Hepatocyte (in vitro differentiated cells): ENCODE measurements around the gene ZEB2. TPM values are rescaled to one million over a fixed set of nuclear protein-coding genes. Genes with fewer than 3 reads are reported as not detected.

Source experiments
- DNase-seq: peaks from one replicate; pipeline ENCODE4 v3.0.0-alpha.2; 2016; ENCODE audit warnings: low spot score
- H2AFZ ChIP-seq: fragments of 200-600 bp; sonication (generic); 2 replicates; pipeline ENCODE4 v1.6.0; 2016; ENCODE audit warnings: antibody characterized with exemption, mild to moderate bottlenecking
- H3K27ac ChIP-seq: fragments of 200-600 bp; sonication (generic); 2 replicates; pipeline ENCODE4 v1.5.1; 2016; ENCODE audit warnings: mild to moderate bottlenecking
- H3K27me3 ChIP-seq: fragments of 200-600 bp; sonication (generic); 2 replicates; pipeline ENCODE4 v1.6.1; 2016
- H3K36me3 ChIP-seq: fragments of 200-600 bp; sonication (generic); replicated peaks from 2 replicates; pipeline ENCODE4 v1.5.1; 2016; ENCODE audit warnings: low read depth; ENCODE audit not compliant: insufficient read depth
- H3K4me1 ChIP-seq: fragments of 200-600 bp; sonication (generic); 2 replicates; pipeline ENCODE4 v1.5.1; 2016; ENCODE audit warnings: mild to moderate bottlenecking, moderate library complexity; ENCODE audit not compliant: insufficient read depth
- H3K4me2 ChIP-seq: fragments of 200-600 bp; sonication (generic); 2 replicates; pipeline ENCODE4 v1.6.0; 2016
- H3K4me3 ChIP-seq: fragments of 200-600 bp; sonication (generic); 2 replicates; pipeline ENCODE4 v1.5.1; 2016; ENCODE audit warnings: mild to moderate bottlenecking
- H3K79me2 ChIP-seq: fragments of 200-600 bp; sonication (generic); 2 replicates; pipeline ENCODE4 v1.6.0; 2017; ENCODE audit warnings: mild to moderate bottlenecking
- H3K9me2 ChIP-seq: fragments of 200-600 bp; sonication (generic); replicated peaks from 2 replicates; pipeline ENCODE4 v1.6.0; 2017; ENCODE audit warnings: mild to moderate bottlenecking; ENCODE audit not compliant: insufficient read depth
- H3K9me3 ChIP-seq: fragments of 200-600 bp; sonication (generic); 2 replicates; pipeline ENCODE4 v1.5.1; 2016; ENCODE audit warnings: low read depth, mild to moderate bottlenecking
- H4K20me1 ChIP-seq: fragments of 200-600 bp; sonication (generic); 2 replicates; pipeline ENCODE4 v1.6.0; 2016; ENCODE audit warnings: mild to moderate bottlenecking; ENCODE audit not compliant: insufficient read depth, poor library complexity, severe bottlenecking
- EZH2 ChIP-seq: fragments of 200-600 bp; sonication (generic); IDR thresholded peaks from 2 replicates; pipeline ENCODE4 v1.6.1; 2016; ENCODE audit warnings: antibody characterized with exemption, mild to moderate bottlenecking, borderline replicate concordance
- EZH2phosphoT487 ChIP-seq: fragments of 200-600 bp; sonication (generic); IDR thresholded peaks from one replicate; pipeline ENCODE4 v1.6.1; 2018; ENCODE audit warnings: antibody characterized with exemption, mild to moderate bottlenecking, low read depth, moderate library complexity; ENCODE audit not compliant: unreplicated experiment, severe bottlenecking
- WGBS: methylation state at CpG from one replicate; pipeline ENCODE4 v1.1.6; 2016; ENCODE audit warnings: low lambda C conversion rate; ENCODE audit errors: missing lambda C conversion rate; 5-methylcytosine and 5-hydroxymethylcytosine counted together
- polyA plus RNA-seq: library from polyadenylated mRNA; unstranded; fragments of >200 nt; fragmentation: Nextera tagmentation; extraction: Ambion mirVana; gene quantifications from 2 replicates; pipeline ENCODE4 v1.2.1, GENCODE V29; 2016
- total RNA-seq: library from RNA; depleted of rRNA; stranded (reverse); fragments of >200 nt; gene quantifications from 2 replicates; pipeline ENCODE4 v1.2.3, GENCODE V29; 2014
- TF ChIP-seq, protein P1 (sequence below): fragments of 200-600 bp; sonication (generic); IDR thresholded peaks from 2 replicates; pipeline ENCODE4 v1.5.1; 2016; ENCODE audit warnings: antibody characterized with exemption, mild to moderate bottlenecking; ENCODE audit not compliant: poor library complexity

Gene ZEB2
- total and polyA plus RNA-seq, 2 experiments from 2014 or later, result 17.8 to 35.5 TPM

DNA sequence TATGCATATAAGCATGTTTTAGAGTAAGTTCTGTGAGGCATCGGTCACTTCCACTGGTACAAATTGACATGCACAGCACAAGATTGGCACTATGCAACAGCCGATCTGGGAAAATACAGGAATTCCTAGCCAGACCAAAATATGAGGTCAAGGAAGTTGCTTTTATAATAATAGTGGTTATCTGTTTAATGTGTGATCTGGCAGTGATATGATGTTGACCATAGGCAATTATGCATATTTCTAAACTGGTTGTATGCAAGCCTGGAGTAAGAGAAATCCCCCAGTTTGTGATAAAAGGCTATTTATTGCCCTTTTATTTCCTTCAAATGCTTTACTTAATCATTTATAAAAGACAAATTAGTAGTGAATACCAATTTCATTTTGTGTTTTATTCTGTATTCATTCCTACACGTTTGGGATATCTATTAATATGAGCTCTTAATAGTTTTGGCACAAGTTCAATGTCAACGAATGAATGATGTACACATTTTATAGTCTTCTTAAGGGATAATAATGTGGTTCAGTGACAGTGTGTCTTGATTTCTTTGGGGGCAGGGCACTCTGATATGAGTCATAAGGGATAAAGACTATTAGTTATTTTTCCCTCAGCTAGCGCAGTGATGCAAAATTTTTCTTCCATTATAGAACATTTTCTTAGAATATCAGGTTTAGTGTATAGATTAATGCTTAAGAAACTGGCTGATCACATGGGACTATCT, 34.7 kb upstream of the ZEB2 start:
- H3K4me1 ChIP-seq, result peaks cover 8% of the 10 kb centered on the region
- DNase-seq, result no peak
- no peak overlapping the region for H2AFZ ChIP-seq
- H3K4me3 ChIP-seq, result no peak overlapping the region
- no peaks in the 10 kb centered on the region for H3K9me2 ChIP-seq
- TF ChIP-seq, protein P1, sequence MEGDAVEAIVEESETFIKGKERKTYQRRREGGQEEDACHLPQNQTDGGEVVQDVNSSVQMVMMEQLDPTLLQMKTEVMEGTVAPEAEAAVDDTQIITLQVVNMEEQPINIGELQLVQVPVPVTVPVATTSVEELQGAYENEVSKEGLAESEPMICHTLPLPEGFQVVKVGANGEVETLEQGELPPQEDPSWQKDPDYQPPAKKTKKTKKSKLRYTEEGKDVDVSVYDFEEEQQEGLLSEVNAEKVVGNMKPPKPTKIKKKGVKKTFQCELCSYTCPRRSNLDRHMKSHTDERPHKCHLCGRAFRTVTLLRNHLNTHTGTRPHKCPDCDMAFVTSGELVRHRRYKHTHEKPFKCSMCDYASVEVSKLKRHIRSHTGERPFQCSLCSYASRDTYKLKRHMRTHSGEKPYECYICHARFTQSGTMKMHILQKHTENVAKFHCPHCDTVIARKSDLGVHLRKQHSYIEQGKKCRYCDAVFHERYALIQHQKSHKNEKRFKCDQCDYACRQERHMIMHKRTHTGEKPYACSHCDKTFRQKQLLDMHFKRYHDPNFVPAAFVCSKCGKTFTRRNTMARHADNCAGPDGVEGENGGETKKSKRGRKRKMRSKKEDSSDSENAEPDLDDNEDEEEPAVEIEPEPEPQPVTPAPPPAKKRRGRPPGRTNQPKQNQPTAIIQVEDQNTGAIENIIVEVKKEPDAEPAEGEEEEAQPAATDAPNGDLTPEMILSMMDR, result no peak
- TF ChIP-seq EZH2, result no peak
- H3K79me2 ChIP-seq, result no peaks in the 10 kb centered on the region
- no peaks in the 10 kb centered on the region for H3K36me3 ChIP-seq
- H4K20me1 ChIP-seq, result no peaks in the 10 kb centered on the region
- no peaks in the 10 kb centered on the region for H3K9me3 ChIP-seq
- H3K27ac ChIP-seq, result no peak overlapping the region
- H3K4me2 ChIP-seq, result no peak overlapping the region
- no peaks in the 10 kb centered on the region for H3K27me3 ChIP-seq
- WGBS, result 75% methylated on average over 5 of the region's 5 CpGs

DNA sequence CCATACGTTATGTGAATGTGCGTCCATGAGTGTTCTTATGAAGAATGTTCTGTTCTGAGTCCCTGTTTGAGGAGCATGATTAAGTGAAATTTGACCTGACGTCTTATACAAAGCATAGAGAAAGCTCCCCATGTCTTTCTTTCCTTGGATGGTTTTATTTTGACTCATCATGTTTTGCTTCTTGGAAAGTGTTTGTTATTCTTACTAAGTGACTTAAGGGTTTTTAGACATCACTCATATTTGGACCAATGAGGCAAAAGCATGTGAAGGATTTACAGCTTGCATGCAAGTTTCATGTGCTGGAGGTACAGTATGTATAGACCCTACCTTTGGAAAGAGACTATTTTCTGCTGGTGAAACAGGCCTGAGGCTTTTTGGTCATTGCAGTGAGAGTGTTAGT, 33.5 kb upstream of the ZEB2 start:
- WGBS, result 70% methylated on average over 3 of the region's 3 CpGs
- H3K4me1 ChIP-seq, result peaks cover 8% of the 10 kb centered on the region

DNA sequence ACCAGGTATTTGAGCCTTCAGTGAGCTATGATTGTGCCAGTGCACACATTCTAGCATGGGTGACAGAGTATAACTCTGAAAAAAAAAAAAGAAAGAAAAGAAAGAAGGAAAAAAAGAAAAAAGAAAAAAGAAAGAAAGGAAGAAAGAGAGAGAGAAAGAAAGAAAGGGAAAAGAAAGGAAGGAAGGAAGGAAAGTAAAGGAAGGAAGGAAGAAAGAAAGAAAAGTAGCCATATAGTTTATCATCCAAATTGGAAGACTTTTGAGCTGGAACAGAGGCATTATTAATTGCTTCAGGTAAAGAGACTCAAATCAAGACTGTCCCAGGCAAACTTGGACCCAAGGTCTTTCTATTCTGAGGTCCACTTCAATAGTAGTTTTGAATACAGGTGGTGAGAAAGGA, 32.9 kb upstream of the ZEB2 start:
- TF ChIP-seq EZH2 (no peak), EZH2phosphoT487 (no peak)
- TF ChIP-seq, protein P1, result no peak
- Histone ChIP-seq H3K4me2 (no peak overlapping the region), H3K4me3 (no peak overlapping the region), H3K27me3 (no peaks in the 10 kb centered on the region), H3K36me3 (no peaks in the 10 kb centered on the region), H2AFZ (no peak overlapping the region), H3K4me1 (peaks cover 8% of the 10 kb centered on the region), H3K9me3 (no peaks in the 10 kb centered on the region), H3K9me2 (no peaks in the 10 kb centered on the region), H3K79me2 (no peaks in the 10 kb centered on the region), H4K20me1 (no peaks in the 10 kb centered on the region), H3K27ac (no peak overlapping the region)
- DNase-seq, result no peak

More for the DNA sequence above, 33.5 kb upstream of the ZEB2 start:
- no peaks in the 10 kb centered on the region for H3K9me2 ChIP-seq
- no peaks in the 10 kb centered on the region for H4K20me1 ChIP-seq
- H3K4me3 ChIP-seq, result no peak overlapping the region
- H3K4me2 ChIP-seq, result no peak overlapping the region
- TF ChIP-seq EZH2 (no peak), EZH2phosphoT487 (no peak)
- TF ChIP-seq, protein P1, result no peak
- no peaks in the 10 kb centered on the region for H3K9me3 ChIP-seq
- H3K36me3 ChIP-seq, result no peaks in the 10 kb centered on the region
- H3K27ac ChIP-seq, result no peak overlapping the region
- no peak for DNase-seq
- no peak overlapping the region for H2AFZ ChIP-seq
- no peaks in the 10 kb centered on the region for H3K79me2 ChIP-seq
- no peaks in the 10 kb centered on the region for H3K27me3 ChIP-seq

DNA sequence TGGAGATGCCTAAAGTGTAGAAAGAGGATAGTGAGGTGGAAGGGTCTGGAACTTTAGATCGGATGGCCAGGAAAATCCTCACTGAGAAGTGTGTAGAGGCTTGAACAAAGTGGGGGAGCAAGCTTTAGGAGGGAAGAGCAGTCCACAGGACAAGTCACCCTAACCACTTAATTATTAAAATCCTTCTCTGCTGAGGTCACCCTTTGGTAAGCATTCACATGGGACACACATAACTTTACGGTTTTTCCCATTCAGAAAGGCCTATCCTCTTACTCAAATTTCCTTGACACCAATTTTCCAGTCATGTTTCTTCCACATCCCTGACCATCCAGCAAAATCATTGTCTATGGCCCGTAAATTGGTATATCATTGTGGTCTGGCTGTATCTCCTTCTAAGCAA, 31.0 kb upstream of the ZEB2 start:
- Histone ChIP-seq H3K79me2 (no peaks in the 10 kb centered on the region), H3K27me3 (no peaks in the 10 kb centered on the region), H4K20me1 (no peaks in the 10 kb centered on the region), H3K4me2 (no peak overlapping the region), H3K9me3 (no peaks in the 10 kb centered on the region), H3K36me3 (no peaks in the 10 kb centered on the region), H2AFZ (no peak overlapping the region), H3K27ac (no peak overlapping the region), H3K4me1 (peaks cover 8% of the 10 kb centered on the region), H3K9me2 (no peaks in the 10 kb centered on the region), H3K4me3 (no peak overlapping the region)
- no peak for DNase-seq
- TF ChIP-seq, protein P1, result no peak
- TF ChIP-seq EZH2phosphoT487 (no peak), EZH2 (no peak)
- WGBS, result 90% methylated on average over 3 of the region's 3 CpGs
